ENCODE results near the gene TGFBR2.

DNA sequence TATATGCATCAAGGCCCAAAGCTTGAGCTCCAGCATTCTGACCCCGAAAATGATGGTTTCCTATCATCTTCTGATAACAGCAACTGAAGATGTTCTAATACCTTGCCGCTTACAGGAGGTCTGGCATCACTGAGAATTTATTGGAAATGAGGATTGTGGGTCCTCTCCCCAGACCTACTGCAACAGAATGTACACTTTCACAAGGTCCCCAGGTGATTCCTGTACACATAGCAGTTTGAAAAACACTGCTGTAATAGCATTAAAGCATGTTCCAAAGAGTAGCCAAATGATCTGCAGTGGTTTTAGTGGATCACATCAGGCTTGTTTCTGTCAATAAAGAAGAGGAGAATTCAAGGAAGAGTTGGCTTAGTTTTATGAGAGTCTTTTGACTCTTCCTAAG is 11.3 kb downstream of the TGFBR2 start:
- TF ChIP-seq POLR2AphosphoS5 (IDR thresholded peaks at IDR 0.05; ENCODE audit: low read depth, low read length): no peak
- TF ChIP-seq, protein P1, sequence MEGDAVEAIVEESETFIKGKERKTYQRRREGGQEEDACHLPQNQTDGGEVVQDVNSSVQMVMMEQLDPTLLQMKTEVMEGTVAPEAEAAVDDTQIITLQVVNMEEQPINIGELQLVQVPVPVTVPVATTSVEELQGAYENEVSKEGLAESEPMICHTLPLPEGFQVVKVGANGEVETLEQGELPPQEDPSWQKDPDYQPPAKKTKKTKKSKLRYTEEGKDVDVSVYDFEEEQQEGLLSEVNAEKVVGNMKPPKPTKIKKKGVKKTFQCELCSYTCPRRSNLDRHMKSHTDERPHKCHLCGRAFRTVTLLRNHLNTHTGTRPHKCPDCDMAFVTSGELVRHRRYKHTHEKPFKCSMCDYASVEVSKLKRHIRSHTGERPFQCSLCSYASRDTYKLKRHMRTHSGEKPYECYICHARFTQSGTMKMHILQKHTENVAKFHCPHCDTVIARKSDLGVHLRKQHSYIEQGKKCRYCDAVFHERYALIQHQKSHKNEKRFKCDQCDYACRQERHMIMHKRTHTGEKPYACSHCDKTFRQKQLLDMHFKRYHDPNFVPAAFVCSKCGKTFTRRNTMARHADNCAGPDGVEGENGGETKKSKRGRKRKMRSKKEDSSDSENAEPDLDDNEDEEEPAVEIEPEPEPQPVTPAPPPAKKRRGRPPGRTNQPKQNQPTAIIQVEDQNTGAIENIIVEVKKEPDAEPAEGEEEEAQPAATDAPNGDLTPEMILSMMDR (IDR thresholded peaks at IDR 0.05): no peak
- TF ChIP-seq SIN3A (IDR thresholded peaks at IDR 0.05; ENCODE audit: borderline replicate concordance, insufficient read depth, low read depth, low read length): no peak

All from Panc1 (cell line).